H9 (cell line): Measurements from ENCODE around the gene ARHGAP15. TPM values are rescaled to one million over a fixed set of nuclear protein-coding genes. Genes with fewer than 3 reads are reported as not detected.

ENCODE experiments used
- DNase-seq: peaks from one replicate; pipeline ENCODE4 v3.0.0-alpha.2; 2017
- H2AFZ ChIP-seq: one replicate; pipeline ENCODE4 v1.6.1; 2013; ENCODE audit warnings: mild to moderate bottlenecking, low read length, control low read depth, moderate library complexity
- H2AK5ac ChIP-seq: 2 replicates; pipeline ENCODE4 v1.6.1; 2013; ENCODE audit warnings: low read length, control low read depth, mixed read lengths; ENCODE audit not compliant: insufficient read length
- H2BK120ac ChIP-seq: one replicate; pipeline ENCODE4 v1.6.1; 2013; ENCODE audit warnings: low read depth, mild to moderate bottlenecking, low read length, control low read depth, inconsistent platforms; ENCODE audit not compliant: poor library complexity, severe bottlenecking
- H2BK12ac ChIP-seq: 2 replicates; pipeline ENCODE4 v1.6.1; 2013; ENCODE audit warnings: low read length, control low read depth, mixed read lengths, low read depth; ENCODE audit not compliant: insufficient read length
- H2BK15ac ChIP-seq: 2 replicates; pipeline ENCODE4 v1.6.1; 2013; ENCODE audit warnings: low read depth, low read length, control low read depth
- H2BK20ac ChIP-seq: one replicate; pipeline ENCODE4 v1.6.1; 2013; ENCODE audit warnings: low read depth, mild to moderate bottlenecking, low read length, control low read depth, inconsistent platforms; ENCODE audit not compliant: poor library complexity, severe bottlenecking
- H2BK5ac ChIP-seq: 2 replicates; pipeline ENCODE4 v1.6.1; 2013; ENCODE audit warnings: low read length, control low read depth, mixed read lengths; ENCODE audit not compliant: insufficient read length
- H3K14ac ChIP-seq: 2 replicates; pipeline ENCODE4 v1.6.1; 2013; ENCODE audit warnings: low read length, control low read depth; ENCODE audit not compliant: insufficient read depth
- H3K18ac ChIP-seq: 2 replicates; pipeline ENCODE4 v1.6.1; 2013; ENCODE audit warnings: low read depth, mild to moderate bottlenecking, mixed read lengths, low read length, control low read depth; ENCODE audit not compliant: insufficient read length
- H3K23ac ChIP-seq: 2 replicates; pipeline ENCODE4 v1.6.1; 2013; ENCODE audit warnings: low read length, control low read depth, mixed read lengths, low read depth; ENCODE audit not compliant: insufficient read length
- H3K23me2 ChIP-seq: 2 replicates; pipeline ENCODE4 v1.6.1; 2013; ENCODE audit warnings: low read depth, mild to moderate bottlenecking, mixed read lengths, low read length, control low read depth; ENCODE audit not compliant: insufficient read length, poor library complexity, severe bottlenecking
- H3K27ac ChIP-seq: 2 replicates; pipeline ENCODE4 v1.5.1; 2013; ENCODE audit warnings: low read length, control low read depth, mixed read lengths, low read depth; ENCODE audit not compliant: insufficient read length
- H3K27me3 ChIP-seq: 2 replicates; pipeline ENCODE4 v1.6.1; 2013; ENCODE audit warnings: low read length, control low read depth, inconsistent platforms; ENCODE audit not compliant: insufficient read depth
- H3K4ac ChIP-seq: 2 replicates; pipeline ENCODE4 v1.6.1; 2013; ENCODE audit warnings: low read depth, mild to moderate bottlenecking, control low read depth, inconsistent platforms, low read length, moderate library complexity
- H3K4me1 ChIP-seq: 2 replicates; pipeline ENCODE4 v1.6.1; 2013; ENCODE audit warnings: low read length, control low read depth, inconsistent platforms; ENCODE audit not compliant: insufficient read depth
- H3K4me2 ChIP-seq: 2 replicates; pipeline ENCODE4 v1.6.1; 2013; ENCODE audit warnings: low read length, control low read depth, mixed read lengths; ENCODE audit not compliant: insufficient read length, insufficient read depth
- H3K56ac ChIP-seq: 2 replicates; pipeline ENCODE4 v1.6.1; 2013; ENCODE audit warnings: low read depth, mild to moderate bottlenecking, mixed read lengths, low read length, control low read depth; ENCODE audit not compliant: insufficient read length
- H3K79me1 ChIP-seq: 2 replicates; pipeline ENCODE4 v1.6.1; 2013; ENCODE audit warnings: low read depth, mild to moderate bottlenecking, moderate library complexity, low read length, control low read depth, inconsistent platforms; ENCODE audit not compliant: insufficient read depth, poor library complexity, severe bottlenecking
- H3K79me2 ChIP-seq: 2 replicates; pipeline ENCODE4 v1.6.1; 2013; ENCODE audit warnings: low read length, control low read depth, inconsistent platforms; ENCODE audit not compliant: insufficient read depth
- H3K9ac ChIP-seq: 2 replicates; pipeline ENCODE4 v1.6.1; 2013; ENCODE audit warnings: low read length, control low read depth, mixed read lengths; ENCODE audit not compliant: insufficient read length; ENCODE audit errors: extremely low read depth
- H3K9me3 ChIP-seq: one replicate; pipeline ENCODE4 v1.6.1; 2013; ENCODE audit warnings: low read depth, low read length, inconsistent platforms; ENCODE audit not compliant: control insufficient read depth
- H3T11ph ChIP-seq: one replicate; pipeline ENCODE4 v1.6.1; 2013; ENCODE audit warnings: mild to moderate bottlenecking, low read length, control low read depth, inconsistent platforms
- H4K20me1 ChIP-seq: one replicate; pipeline ENCODE4 v1.6.1; 2013; ENCODE audit not compliant: control insufficient read depth, insufficient read length, insufficient read depth
- H4K5ac ChIP-seq: 2 replicates; pipeline ENCODE4 v1.6.1; 2013; ENCODE audit warnings: low read depth, mild to moderate bottlenecking, mixed read lengths, low read length, control low read depth; ENCODE audit not compliant: insufficient read length
- H4K8ac ChIP-seq: replicated peaks from 2 replicates; pipeline ENCODE4 v1.6.1; 2013; ENCODE audit warnings: low read length, control low read depth, mixed read lengths, low read depth; ENCODE audit not compliant: insufficient read length
- H4K91ac ChIP-seq: 2 replicates; pipeline ENCODE4 v1.6.1; 2013; ENCODE audit warnings: low read depth, mild to moderate bottlenecking, moderate library complexity, mixed read lengths, low read length, control low read depth; ENCODE audit not compliant: insufficient read length
- H3K27ac Mint-ChIP-seq, 3 experiments: 2 replicates in 2 of 3; 3 replicates in 1 of 3; pipeline ENCODE4 v1.8.0; 2020 to 2021; ENCODE audit warnings: mixed read lengths in 3 of 3, mild to moderate bottlenecking in 1 of 3, moderate library complexity in 1 of 3
- H3K27me3 Mint-ChIP-seq: 2 replicates; pipeline ENCODE4 v1.8.0; 2021; ENCODE audit warnings: low read depth, mild to moderate bottlenecking, moderate library complexity, mixed read lengths
- H3K36me3 Mint-ChIP-seq, 3 experiments: 2 replicates in 2 of 3; 3 replicates in 1 of 3; pipeline ENCODE4 v1.8.0; 2020 to 2021; ENCODE audit warnings: low read depth in 3 of 3, mixed read lengths in 3 of 3; ENCODE audit not compliant: insufficient read depth in 1 of 3
- H3K4me1 Mint-ChIP-seq, 2 experiments: 2 replicates each; pipeline ENCODE4 v1.8.0; 2020; ENCODE audit warnings: mixed read lengths in 2 of 2
- H3K4me3 Mint-ChIP-seq, 2 experiments: 2 replicates in 1 of 2; 3 replicates in 1 of 2; pipeline ENCODE4 v1.8.0; 2020 to 2021; ENCODE audit warnings: mild to moderate bottlenecking in 2 of 2, mixed read lengths in 2 of 2, moderate library complexity in 1 of 2
- H3K9me3 Mint-ChIP-seq, 2 experiments: 2 replicates in 1 of 2; 3 replicates in 1 of 2; pipeline ENCODE4 v1.8.0; 2020; ENCODE audit warnings: mild to moderate bottlenecking in 2 of 2, mixed read lengths in 2 of 2, moderate library complexity in 1 of 2
- CTCF ChIP-seq: fragments of 200-600 bp; sonication (generic); conservative IDR thresholded peaks from 3 replicates; pipeline ENCODE4 v1.8.0; 2021; ENCODE audit warnings: antibody characterized with exemption, mild to moderate bottlenecking
- WGBS: extraction: QIAGEN DNeasy Blood & Tissue Kit; methylation state at CpG from one replicate; pipeline ENCODE4 v1.1.7; 2013; ENCODE audit warnings: missing lambda C conversion rate, low lambda C conversion rate, mixed read lengths; ENCODE audit not compliant: insufficient read length; ENCODE audit errors: extremely low coverage; 5-methylcytosine and 5-hydroxymethylcytosine counted together
- total RNA-seq: library from RNA; stranded (reverse); gene quantifications from 2 replicates; pipeline ENCODE4 v1.2.1, GENCODE V29; 2021

ARHGAP15 gene
- total RNA-seq, 1 experiment from 2014 or later = not detected

GRCh38 chr2:143361346-143361745, 232.1 kb downstream of the ARHGAP15 start:
- Histone ChIP-seq H2AK5ac (no peak overlapping the region), H3K18ac (no peak overlapping the region), H4K5ac (no peak overlapping the region), H3K23me2 (no peaks in the 10 kb centered on the region), H2BK12ac (no peak overlapping the region), H3T11ph (no peak overlapping the region), H3K9me3 (no peaks in the 10 kb centered on the region), H3K14ac (no peak overlapping the region), H3K27me3 (no peaks in the 10 kb centered on the region), H3K4me1 (no peaks in the 10 kb centered on the region; the same call in 1 of the 2 replicates), H2BK5ac (no peak overlapping the region), H3K79me1 (no peaks in the 10 kb centered on the region), H3K79me2 (no peaks in the 10 kb centered on the region), H4K91ac (no peak overlapping the region), H3K4ac (no peak overlapping the region), H2BK20ac (no peak overlapping the region), H3K56ac (no peak overlapping the region), H3K4me2 (no peak overlapping the region), H3K9ac (no peak overlapping the region), H2BK120ac (no peak overlapping the region), H3K23ac (no peak overlapping the region), H3K27ac (no peak overlapping the region), H4K20me1 (no peaks in the 10 kb centered on the region), H4K8ac (no peak overlapping the region), H2BK15ac (no peak overlapping the region), H2AFZ (no peak overlapping the region)
- no peak for DNase-seq
- H3K4me1 Mint-ChIP-seq = peaks cover 11 to 12% of the 10 kb centered on the region in 2 experiments
- no peaks in the 10 kb centered on the region for H3K36me3 Mint-ChIP-seq
- no peak for TF ChIP-seq CTCF
- no peak overlapping the region for H3K4me3 Mint-ChIP-seq
- no peak overlapping the region for H3K27ac Mint-ChIP-seq
- H3K27me3 Mint-ChIP-seq = no peaks in the 10 kb centered on the region
- no CpG with 5 or more reads among the region's 2 CpGs for WGBS
- no peaks in the 10 kb centered on the region for H3K9me3 Mint-ChIP-seq
